ENCODE measurements around the gene SRBD1.

Gene SRBD1

GRCh38 chr2:45370369-45370768 is 240.7 kb downstream of the SRBD1 start:
- no peak for TF ChIP-seq GATA2 (IDR thresholded peaks at IDR 0.05; ENCODE audit: low read depth, low read length)
- TF ChIP-seq GATA3 (IDR thresholded peaks at IDR 0.05; ENCODE audit: low read depth, low read length), result no peak

GRCh38 chr2:45368792-45369191 is 242.3 kb downstream of the SRBD1 start:
- no peak for TF ChIP-seq GATA3 (IDR thresholded peaks at IDR 0.05; ENCODE audit: low read depth, low read length)
- TF ChIP-seq GATA2 (IDR thresholded peaks at IDR 0.05; ENCODE audit: low read depth, low read length), result no peak

GRCh38 chr2:45361666-45362065 is 249.4 kb downstream of the SRBD1 start:
- no peak for TF ChIP-seq GATA3 (IDR thresholded peaks at IDR 0.05; ENCODE audit: low read depth, low read length)
- no peak for TF ChIP-seq GATA2 (IDR thresholded peaks at IDR 0.05; ENCODE audit: low read depth, low read length)

- TF ChIP-seq GATA3 (IDR thresholded peaks at IDR 0.05; ENCODE audit: low read depth, low read length) (no peak), GATA2 (IDR thresholded peaks at IDR 0.05; ENCODE audit: low read depth, low read length) (no peak)
Measured at GRCh38 chr2:45354776-45355175, 256.3 kb downstream of the SRBD1 start.

- TF ChIP-seq GATA3 (IDR thresholded peaks at IDR 0.05; ENCODE audit: low read depth, low read length), result no peak
- no peak for TF ChIP-seq GATA2 (IDR thresholded peaks at IDR 0.05; ENCODE audit: low read depth, low read length)
Measured at GRCh38 chr2:45353879-45354278, 257.2 kb downstream of the SRBD1 start.

- TF ChIP-seq GATA3 (IDR thresholded peaks at IDR 0.05; ENCODE audit: low read depth, low read length) (no peak), GATA2 (IDR thresholded peaks at IDR 0.05; ENCODE audit: low read depth, low read length) (no peak)
Measured at GRCh38 chr2:45352506-45352905, 258.6 kb downstream of the SRBD1 start.

GRCh38 chr2:45345331-45346234 is 265.5 kb downstream of the SRBD1 start:
- TF ChIP-seq GATA3 (IDR thresholded peaks at IDR 0.05; ENCODE audit: low read depth, low read length) (no peak), GATA2 (IDR thresholded peaks at IDR 0.05; ENCODE audit: low read depth, low read length) (no peak)

- TF ChIP-seq GATA3 (IDR thresholded peaks at IDR 0.05; ENCODE audit: low read depth, low read length) (no peak), GATA2 (IDR thresholded peaks at IDR 0.05; ENCODE audit: low read depth, low read length) (no peak)
Measured at GRCh38 chr2:45344502-45344901, 266.6 kb downstream of the SRBD1 start.

- TF ChIP-seq GATA2 (IDR thresholded peaks at IDR 0.05; ENCODE audit: low read depth, low read length) (no peak), GATA3 (IDR thresholded peaks at IDR 0.05; ENCODE audit: low read depth, low read length) (no peak)
Measured at GRCh38 chr2:45344071-45344470, 267.0 kb downstream of the SRBD1 start.

- TF ChIP-seq GATA2 (IDR thresholded peaks at IDR 0.05; ENCODE audit: low read depth, low read length) (no peak), GATA3 (IDR thresholded peaks at IDR 0.05; ENCODE audit: low read depth, low read length) (no peak)
Measured at GRCh38 chr2:45343251-45344017, 267.6 kb downstream of the SRBD1 start.

GRCh38 chr2:45340318-45340717 is 270.7 kb downstream of the SRBD1 start:
- TF ChIP-seq GATA2 (IDR thresholded peaks at IDR 0.05; ENCODE audit: low read depth, low read length), result no peak
- no peak for TF ChIP-seq GATA3 (IDR thresholded peaks at IDR 0.05; ENCODE audit: low read depth, low read length)

GRCh38 chr2:45339253-45339652 is 271.8 kb downstream of the SRBD1 start:
- TF ChIP-seq GATA2 (IDR thresholded peaks at IDR 0.05; ENCODE audit: low read depth, low read length) (no peak), GATA3 (IDR thresholded peaks at IDR 0.05; ENCODE audit: low read depth, low read length) (no peak)
